Islet precursor cell (in vitro differentiated cells): ENCODE measurements around the gene STUM.
A peak's percentile ranks its signal among the peaks of the same experiment; 100 is the strongest.
"Not testable (repeated sequence)": the region's sequence is repeated elsewhere in the genome, so short reads cannot be mapped to it uniquely, and the experiment has no call there.

Source experiments
- DNase-seq: peaks from one replicate; pipeline ENCODE4 v3.0.0-alpha.2; 2018

Gene STUM

GRCh38 chr1:226606311-226607267 lies 58.0 kb downstream of the STUM start:
- DNase-seq = peak; percentile 86

GRCh38 chr1:226607268-226607660 lies 58.7 kb downstream of the STUM start:
- DNase-seq = no peak

- DNase-seq = no peak
Measured at GRCh38 chr1:226607821-226608220, 59.3 kb downstream of the STUM start.

GRCh38 chr1:226608699-226609505 lies 60.3 kb downstream of the STUM start:
- peak; percentile 88 for DNase-seq

- DNase-seq = no peak
Measured at GRCh38 chr1:226609836-226610455, 61.4 kb downstream of the STUM start.

- no peak for DNase-seq
Measured at GRCh38 chr1:226610671-226611070, 62.1 kb downstream of the STUM start.

GRCh38 chr1:226611301-226611700 lies 62.7 kb downstream of the STUM start:
- no peak for DNase-seq

GRCh38 chr1:226611980-226612379 lies 63.4 kb downstream of the STUM start:
- DNase-seq = not testable (repeated sequence)

GRCh38 chr1:226615876-226616275 lies 67.3 kb downstream of the STUM start:
- no peak for DNase-seq

- no peak for DNase-seq
Measured at GRCh38 chr1:226616636-226617035, 68.1 kb downstream of the STUM start.

GRCh38 chr1:226617109-226617508 lies 68.5 kb downstream of the STUM start:
- no peak for DNase-seq

- not testable (repeated sequence) for DNase-seq
Measured at GRCh38 chr1:226617719-226618118, 69.2 kb downstream of the STUM start.

GRCh38 chr1:226618380-226618779 lies 69.8 kb downstream of the STUM start:
- DNase-seq = no peak

GRCh38 chr1:226619031-226619430 lies 70.5 kb downstream of the STUM start:
- DNase-seq = no peak

GRCh38 chr1:226622012-226622411 lies 73.4 kb downstream of the STUM start:
- no peak for DNase-seq

GRCh38 chr1:226624526-226624925 lies 76.0 kb downstream of the STUM start:
- no peak for DNase-seq

- DNase-seq = no peak
Measured at GRCh38 chr1:226625326-226625725, 76.8 kb downstream of the STUM start.

- DNase-seq = no peak
Measured at GRCh38 chr1:226625832-226626576, 77.4 kb downstream of the STUM start.

- peak; percentile 77 for DNase-seq
Measured at GRCh38 chr1:226626577-226626956, 78.0 kb downstream of the STUM start.

GRCh38 chr1:226627050-226627755 lies 78.6 kb downstream of the STUM start:
- DNase-seq = no peak

- no peak for DNase-seq
Measured at GRCh38 chr1:226627924-226628611, 79.5 kb downstream of the STUM start.
